Type B pancreatic cell (in vitro differentiated cells): ENCODE measurements around the gene QTRT2. TPM values are rescaled to one million over a fixed set of nuclear protein-coding genes. Genes with fewer than 3 reads are reported as not detected.

ENCODE experiments used
- DNase-seq: peaks from one replicate; pipeline ENCODE4 v3.0.0; 2021; ENCODE audit warnings: mixed read lengths; ENCODE audit not compliant: unreplicated experiment; ENCODE audit errors: extremely low spot score
- H3K27ac Mint-ChIP-seq: 2 replicates; pipeline ENCODE4 v1.8.0; 2021; ENCODE audit warnings: mild to moderate bottlenecking, mixed read lengths
- H3K27me3 Mint-ChIP-seq: 2 replicates; pipeline ENCODE4 v1.8.0; 2021; ENCODE audit warnings: mixed read lengths
- H3K36me3 Mint-ChIP-seq: 2 replicates; pipeline ENCODE4 v1.8.0; 2021; ENCODE audit warnings: mixed read lengths
- H3K4me1 Mint-ChIP-seq: one replicate; pipeline ENCODE4 v1.8.0; 2021; ENCODE audit warnings: mixed read lengths; ENCODE audit not compliant: unreplicated experiment
- H3K4me3 Mint-ChIP-seq: 2 replicates; pipeline ENCODE4 v1.8.0; 2021; ENCODE audit warnings: mild to moderate bottlenecking, mixed read lengths
- H3K9me3 Mint-ChIP-seq: 2 replicates; pipeline ENCODE4 v1.8.0; 2021; ENCODE audit warnings: mixed read lengths
- long read RNA-seq: library from polyadenylated mRNA; unstranded; transcript quantifications from one replicate; pipeline ENCODE4 v2.0.0, GENCODE V29; 2020
- total RNA-seq: library from RNA; stranded (reverse); gene quantifications from 2 replicates; pipeline ENCODE4 v1.2.1, GENCODE V29; 2021; ENCODE audit warnings: low replicate concordance
- TF ChIP-seq, protein P1 (sequence below): fragments of 200-600 bp; sonication (generic); conservative IDR thresholded peaks from 2 replicates; pipeline ENCODE4 v1.5.0; 2021; ENCODE audit warnings: antibody characterized with exemption, mild to moderate bottlenecking

The QTRT2 gene
- 35.0 and 36.6 TPM in 2 replicates for total RNA-seq
- long read RNA-seq, full-length matches to known transcripts, result 10 of 34 reads
- long read RNA-seq, partial matches to known transcripts, result 16 of 34 reads
- long read RNA-seq, other reads (novel, unspliced or antisense), result 8 of 34 reads

DNA sequence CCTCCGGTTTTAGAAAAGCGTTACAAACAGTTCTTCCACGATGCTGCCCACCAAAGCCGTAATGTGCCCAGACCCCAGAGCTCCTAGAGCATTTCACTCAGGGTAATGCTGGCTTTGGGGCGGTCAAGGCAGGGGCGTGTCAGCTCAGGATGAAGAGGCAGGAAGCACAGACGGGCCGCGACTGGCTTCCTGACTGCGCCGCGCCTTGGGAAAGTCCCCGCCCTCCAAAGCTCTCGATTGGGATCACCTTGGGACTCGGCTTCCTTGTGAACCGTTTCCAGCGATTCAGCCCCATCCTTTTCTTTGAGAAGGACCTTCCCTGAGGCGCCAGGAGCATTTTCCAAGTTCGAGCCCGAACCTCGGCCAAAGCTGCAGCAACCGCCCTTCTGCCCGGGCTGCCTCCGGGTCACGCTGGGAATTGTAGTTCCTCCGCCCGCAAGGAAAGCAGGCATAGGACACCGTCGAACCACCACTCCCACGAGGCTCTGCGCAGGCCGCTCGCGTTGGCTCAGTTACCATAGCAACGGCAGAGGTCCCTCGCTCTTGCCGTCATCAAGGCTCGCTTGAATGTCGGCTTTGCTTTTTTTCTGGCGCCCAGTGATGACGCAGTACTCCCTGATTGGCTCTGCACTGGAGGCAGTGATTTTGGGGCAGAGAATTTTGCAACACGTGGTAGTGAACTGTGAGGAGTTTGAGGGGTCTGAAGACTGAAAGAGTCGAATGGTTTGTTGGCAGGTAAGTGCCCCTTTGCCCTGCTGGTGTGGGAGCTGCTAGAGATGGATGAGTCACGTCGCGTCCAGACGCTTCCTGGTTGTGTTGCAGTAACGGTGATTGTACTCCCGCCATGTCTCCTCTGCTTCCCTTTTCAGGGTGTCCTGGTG lies at the start of gene QTRT2, which contains the start of gene CCDC191:
TSS of gene QTRT2 (plus strand) at position 608 of the 881 bp plus-strand sequence. CDS start 8,521 bp downstream, outside the sequence.
TSS of gene CCDC191 (minus strand) at position 397 of the 881 bp plus-strand sequence. CDS start at position 337, 60 bp downstream.
- peak; percentile 97 for DNase-seq
- Mint-ChIP-seq H3K4me3 (peak within 1 kb of the TSS; percentile 98), H3K9me3 (no peaks in the 10 kb centered on the region), H3K27ac (peak within 1 kb of the TSS; percentile 95), H3K36me3 (peaks cover 4% of the 10 kb centered on the region), H3K27me3 (no peaks in the 10 kb centered on the region), H3K4me1 (peaks cover 3% of the 10 kb centered on the region)
- TF ChIP-seq, protein P1, sequence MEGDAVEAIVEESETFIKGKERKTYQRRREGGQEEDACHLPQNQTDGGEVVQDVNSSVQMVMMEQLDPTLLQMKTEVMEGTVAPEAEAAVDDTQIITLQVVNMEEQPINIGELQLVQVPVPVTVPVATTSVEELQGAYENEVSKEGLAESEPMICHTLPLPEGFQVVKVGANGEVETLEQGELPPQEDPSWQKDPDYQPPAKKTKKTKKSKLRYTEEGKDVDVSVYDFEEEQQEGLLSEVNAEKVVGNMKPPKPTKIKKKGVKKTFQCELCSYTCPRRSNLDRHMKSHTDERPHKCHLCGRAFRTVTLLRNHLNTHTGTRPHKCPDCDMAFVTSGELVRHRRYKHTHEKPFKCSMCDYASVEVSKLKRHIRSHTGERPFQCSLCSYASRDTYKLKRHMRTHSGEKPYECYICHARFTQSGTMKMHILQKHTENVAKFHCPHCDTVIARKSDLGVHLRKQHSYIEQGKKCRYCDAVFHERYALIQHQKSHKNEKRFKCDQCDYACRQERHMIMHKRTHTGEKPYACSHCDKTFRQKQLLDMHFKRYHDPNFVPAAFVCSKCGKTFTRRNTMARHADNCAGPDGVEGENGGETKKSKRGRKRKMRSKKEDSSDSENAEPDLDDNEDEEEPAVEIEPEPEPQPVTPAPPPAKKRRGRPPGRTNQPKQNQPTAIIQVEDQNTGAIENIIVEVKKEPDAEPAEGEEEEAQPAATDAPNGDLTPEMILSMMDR, result no peak

- TF ChIP-seq, protein P1, result no peak
- Mint-ChIP-seq H3K4me1 (no peaks in the 10 kb centered on the region), H3K9me3 (no peaks in the 10 kb centered on the region), H3K27ac (no peak overlapping the region), H3K4me3 (no peak overlapping the region), H3K36me3 (peaks cover 5% of the 10 kb centered on the region), H3K27me3 (peaks cover 3% of the 10 kb centered on the region)
- DNase-seq, result no peak
Observed at GRCh38 chr3:114011059-114011797, 45.3 kb upstream of the QTRT2 start.

DNA sequence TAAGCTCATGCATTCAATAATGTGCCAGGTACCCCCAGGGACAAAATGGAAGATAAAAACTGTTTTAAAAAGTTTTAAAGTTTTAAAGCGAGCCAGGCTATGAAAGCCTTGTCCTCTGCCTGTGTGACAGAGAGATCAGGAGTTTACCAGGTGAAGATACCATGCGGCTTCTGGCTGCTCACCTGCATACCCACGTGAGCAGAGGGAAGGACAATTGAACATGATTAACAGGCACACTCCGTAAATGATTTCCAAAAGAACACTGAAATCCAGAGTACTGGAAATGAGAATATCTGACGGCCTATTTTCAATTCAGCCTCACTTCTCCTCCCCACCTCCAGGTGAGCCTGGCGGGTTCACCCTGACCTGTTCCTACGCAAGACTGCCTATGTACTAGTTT lies 42.3 kb upstream of the QTRT2 start:
- no peak overlapping the region for H3K4me3 Mint-ChIP-seq
- peaks cover 9% of the 10 kb centered on the region for H3K27me3 Mint-ChIP-seq
- DNase-seq, result no peak
- no peak overlapping the region for H3K27ac Mint-ChIP-seq
- TF ChIP-seq, protein P1, result no peak
- no peaks in the 10 kb centered on the region for H3K9me3 Mint-ChIP-seq
- H3K4me1 Mint-ChIP-seq, result no peaks in the 10 kb centered on the region
- H3K36me3 Mint-ChIP-seq, result no peaks in the 10 kb centered on the region

DNA sequence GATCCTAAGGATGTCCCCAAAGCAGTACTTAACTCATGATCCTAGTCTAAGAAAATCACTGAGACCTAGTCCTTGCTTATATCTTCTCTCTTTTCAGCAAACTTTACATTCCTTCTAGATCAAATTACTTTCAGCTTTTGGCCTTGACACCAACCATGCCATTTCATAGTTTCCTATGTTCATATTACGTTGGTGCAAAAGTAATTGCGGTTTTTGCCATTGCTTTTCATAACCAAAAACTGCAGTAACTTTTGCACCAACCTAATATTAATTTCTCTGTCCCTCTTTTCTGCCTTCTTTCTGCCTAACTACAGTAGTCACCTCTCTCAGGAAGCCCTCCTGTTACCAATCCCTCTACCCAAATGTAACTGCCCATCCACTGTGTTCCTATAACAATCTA lies 37.1 kb upstream of the QTRT2 start:
- Mint-ChIP-seq H3K4me1 (no peaks in the 10 kb centered on the region), H3K36me3 (peaks cover 5% of the 10 kb centered on the region), H3K27ac (no peak overlapping the region), H3K27me3 (peaks cover 19% of the 10 kb centered on the region), H3K9me3 (no peaks in the 10 kb centered on the region), H3K4me3 (no peak overlapping the region)
- TF ChIP-seq, protein P1, result no peak
- no peak for DNase-seq

GRCh38 chr3:114020907-114021306 lies 35.6 kb upstream of the QTRT2 start:
- peaks cover 21% of the 10 kb centered on the region for H3K27me3 Mint-ChIP-seq
- H3K4me1 Mint-ChIP-seq, result no peaks in the 10 kb centered on the region
- no peaks in the 10 kb centered on the region for H3K9me3 Mint-ChIP-seq
- H3K36me3 Mint-ChIP-seq, result peaks cover 9% of the 10 kb centered on the region
- DNase-seq, result no peak
- no peak overlapping the region for H3K27ac Mint-ChIP-seq
- no peak overlapping the region for H3K4me3 Mint-ChIP-seq
- TF ChIP-seq, protein P1, result no peak
